ENCODE results near the gene CDH1. TPM values are rescaled to one million over a fixed set of nuclear protein-coding genes. Genes with fewer than 3 reads are reported as not detected.

The CDH1 gene
- polyA plus RNA-seq, 1 experiment: 0.06 TPM

DNA sequence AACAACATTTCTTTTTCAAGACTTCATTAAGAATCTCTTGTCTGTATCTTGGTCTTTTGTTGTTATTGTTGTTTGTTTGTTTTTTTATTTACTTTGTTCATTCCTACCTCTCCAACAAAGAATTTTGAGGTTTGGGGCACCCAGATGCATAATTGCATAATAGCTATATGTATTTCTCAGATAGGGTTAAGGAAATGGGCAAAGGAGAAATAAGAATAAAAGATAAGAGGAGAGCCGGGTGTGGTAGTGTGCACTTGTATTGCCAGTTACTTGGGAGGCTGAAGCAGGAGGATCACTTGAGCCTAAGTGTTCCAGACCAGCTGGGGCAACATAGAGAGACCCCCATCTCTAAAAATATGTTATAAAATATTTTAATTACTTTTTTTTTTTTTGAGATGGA, 30.5 kb downstream of the CDH1 start:
- H3K9me3 ChIP-seq (ENCODE audit: control insufficient read depth, insufficient read depth, low read length): no peaks in the 10 kb centered on the region
- CTCF ChIA-PET: no interaction called here
- H3K27me3 ChIP-seq (ENCODE audit: control insufficient read depth, insufficient read depth, low read length): peaks cover 7% of the 10 kb centered on the region
- DNase-seq (ENCODE audit: low read depth, low spot score): no peak
- no peak overlapping the region for H3K4me3 ChIP-seq (ENCODE audit: low read depth, low read length)
- POLR2A ChIA-PET: no interaction called here
- no peak overlapping the region for H3K27ac ChIP-seq (ENCODE audit: low read depth, low read length)
- TF ChIP-seq, protein P1, sequence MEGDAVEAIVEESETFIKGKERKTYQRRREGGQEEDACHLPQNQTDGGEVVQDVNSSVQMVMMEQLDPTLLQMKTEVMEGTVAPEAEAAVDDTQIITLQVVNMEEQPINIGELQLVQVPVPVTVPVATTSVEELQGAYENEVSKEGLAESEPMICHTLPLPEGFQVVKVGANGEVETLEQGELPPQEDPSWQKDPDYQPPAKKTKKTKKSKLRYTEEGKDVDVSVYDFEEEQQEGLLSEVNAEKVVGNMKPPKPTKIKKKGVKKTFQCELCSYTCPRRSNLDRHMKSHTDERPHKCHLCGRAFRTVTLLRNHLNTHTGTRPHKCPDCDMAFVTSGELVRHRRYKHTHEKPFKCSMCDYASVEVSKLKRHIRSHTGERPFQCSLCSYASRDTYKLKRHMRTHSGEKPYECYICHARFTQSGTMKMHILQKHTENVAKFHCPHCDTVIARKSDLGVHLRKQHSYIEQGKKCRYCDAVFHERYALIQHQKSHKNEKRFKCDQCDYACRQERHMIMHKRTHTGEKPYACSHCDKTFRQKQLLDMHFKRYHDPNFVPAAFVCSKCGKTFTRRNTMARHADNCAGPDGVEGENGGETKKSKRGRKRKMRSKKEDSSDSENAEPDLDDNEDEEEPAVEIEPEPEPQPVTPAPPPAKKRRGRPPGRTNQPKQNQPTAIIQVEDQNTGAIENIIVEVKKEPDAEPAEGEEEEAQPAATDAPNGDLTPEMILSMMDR (IDR thresholded peaks at IDR 0.05; ENCODE audit: low read depth, low read length): no peak

DNA sequence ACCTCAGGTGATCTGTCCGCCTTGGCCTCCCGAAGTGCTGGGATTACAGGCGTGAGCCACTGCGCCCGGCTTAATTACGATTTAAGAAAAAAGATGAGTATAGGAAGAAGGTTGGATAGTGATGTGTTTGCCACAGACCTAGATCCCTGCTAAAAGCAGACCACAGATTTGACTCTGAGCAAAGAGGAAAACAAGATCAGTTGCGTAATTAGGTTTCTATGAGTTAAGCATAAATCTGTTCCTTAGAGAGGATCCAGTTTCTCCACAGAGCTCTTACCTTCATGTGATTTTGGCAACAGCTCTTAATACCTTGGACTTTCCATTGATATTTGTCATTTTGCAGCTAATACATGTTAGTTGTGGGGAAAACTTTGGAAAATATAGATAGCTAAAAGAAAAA, 31.1 kb downstream of the CDH1 start:
- no peak overlapping the region for H3K4me3 ChIP-seq (ENCODE audit: low read depth, low read length)
- H3K27me3 ChIP-seq (ENCODE audit: control insufficient read depth, insufficient read depth, low read length): peaks cover 6% of the 10 kb centered on the region
- no peak overlapping the region for H3K27ac ChIP-seq (ENCODE audit: low read depth, low read length)
- DNase-seq (ENCODE audit: low read depth, low spot score): no peak
- ChIA-PET POLR2A (no interaction called here), CTCF (no interaction called here)
- no peaks in the 10 kb centered on the region for H3K9me3 ChIP-seq (ENCODE audit: control insufficient read depth, insufficient read depth, low read length)
- TF ChIP-seq, protein P1 (IDR thresholded peaks at IDR 0.05; ENCODE audit: low read depth, low read length): no peak

- H3K9me3 ChIP-seq (ENCODE audit: control insufficient read depth, insufficient read depth, low read length): no peaks in the 10 kb centered on the region
- TF ChIP-seq, protein P1 (IDR thresholded peaks at IDR 0.05; ENCODE audit: low read depth, low read length): no peak
- no peak for DNase-seq (ENCODE audit: low read depth, low spot score)
- no peak overlapping the region for H3K4me3 ChIP-seq (ENCODE audit: low read depth, low read length)
- CTCF ChIA-PET: interaction anchor here (0.6 kb wide), 2 partner anchors 252 to 355 kb away, joined by 3 to 5 read pairs; no protein-coding TSS in a partner anchor
- POLR2A ChIA-PET: no interaction called here
- H3K27me3 ChIP-seq (ENCODE audit: control insufficient read depth, insufficient read depth, low read length): peaks cover 2% of the 10 kb centered on the region
- no peak overlapping the region for H3K27ac ChIP-seq (ENCODE audit: low read depth, low read length)
These were observed 31.7 kb downstream of the CDH1 start for GRCh38 chr16:68768771-68769170.

GRCh38 chr16:68770671-68771070, 33.6 kb downstream of the CDH1 start:
- POLR2A ChIA-PET: no interaction called here
- peaks cover 2% of the 10 kb centered on the region for H3K27me3 ChIP-seq (ENCODE audit: control insufficient read depth, insufficient read depth, low read length)
- DNase-seq (ENCODE audit: low read depth, low spot score): no peak
- CTCF ChIA-PET: no interaction called here
- no peak overlapping the region for H3K4me3 ChIP-seq (ENCODE audit: low read depth, low read length)
- H3K9me3 ChIP-seq (ENCODE audit: control insufficient read depth, insufficient read depth, low read length): no peaks in the 10 kb centered on the region
- H3K27ac ChIP-seq (ENCODE audit: low read depth, low read length): no peak overlapping the region
- TF ChIP-seq, protein P1 (IDR thresholded peaks at IDR 0.05; ENCODE audit: low read depth, low read length): no peak

GRCh38 chr16:68772030-68772681, 35.1 kb downstream of the CDH1 start:
- H3K27me3 ChIP-seq (ENCODE audit: control insufficient read depth, insufficient read depth, low read length): peaks cover 2% of the 10 kb centered on the region
- ChIA-PET POLR2A (no interaction called here), CTCF (no interaction called here)
- no peak overlapping the region for H3K27ac ChIP-seq (ENCODE audit: low read depth, low read length)
- no peaks in the 10 kb centered on the region for H3K9me3 ChIP-seq (ENCODE audit: control insufficient read depth, insufficient read depth, low read length)
- TF ChIP-seq, protein P1 (IDR thresholded peaks at IDR 0.05; ENCODE audit: low read depth, low read length): no peak
- no peak overlapping the region for H3K4me3 ChIP-seq (ENCODE audit: low read depth, low read length)
- DNase-seq (ENCODE audit: low read depth, low spot score): no peak
